ENCODE measurements around the gene NSMCE1.

GRCh38 chr16:27214084-27214961 lies 54.2 kb downstream of the NSMCE1 start:
- no peak for TF ChIP-seq USF2 (IDR thresholded peaks at IDR 0.05; ENCODE audit: low read depth, low read length)
- no peak for TF ChIP-seq CHD1 (IDR thresholded peaks at IDR 0.05; ENCODE audit: low read depth, low read length)
- no peak for TF ChIP-seq CTCF (conservative IDR thresholded peaks at IDR 0.05; ENCODE audit: low read depth, low read length)
- no peak for TF ChIP-seq SMC3 (IDR thresholded peaks at IDR 0.05; ENCODE audit: low read depth, low read length)
- no peak for TF ChIP-seq POLR2A (IDR thresholded peaks at IDR 0.05; ENCODE audit: low read depth, low read length)
- TF ChIP-seq MAFK (IDR thresholded peaks at IDR 0.05; ENCODE audit: low read depth, low read length) = no peak
- TF ChIP-seq RCOR1 (IDR thresholded peaks at IDR 0.05; ENCODE audit: insufficient replicate concordance, low read length) = no peak
